Gastrocnemius medialis (tissue), 4 donors: Measurements from ENCODE around the gene IFIT1. TPM values are rescaled to one million over a fixed set of nuclear protein-coding genes. Genes with fewer than 3 reads are reported as not detected.

Experiments
- ATAC-seq, 2 donors: fragments of 150-250 bp; one replicate each; pipeline ENCODE4 v1.9.1; 2016
- DNase-seq, 2 donors: peaks; one replicate each; pipeline ENCODE4 v3.0.0-alpha.2; 2019
- H3K27ac ChIP-seq, 4 donors: fragments of 200-600 bp; sonication (generic); 1 replicate in 1 of 4; 2 replicates in 3 of 4; pipeline ENCODE4 v1.5.1; 2016 to 2018; ENCODE audit warnings: mild to moderate bottlenecking in 2 of 4, moderate library complexity in 1 of 4
- H3K27me3 ChIP-seq, 3 donors: fragments of 200-600 bp; sonication (generic) in 2 of 3; 1 replicate in 1 of 3; 2 replicates in 2 of 3; pipeline versions ENCODE4 v1.5.1 to v1.6.0; 2016 to 2019; ENCODE audit warnings: mild to moderate bottlenecking in 1 of 3, moderate library complexity in 1 of 3
- H3K36me3 ChIP-seq, 2 donors: fragments of 200-600 bp; sonication (generic) in 1 of 2; one replicate each; pipeline ENCODE4 v1.5.1; 2017 to 2018
- H3K4me1 ChIP-seq, 2 donors: fragments of 200-600 bp; sonication (generic) in 1 of 2; one replicate each; pipeline ENCODE4 v1.5.1; 2016 to 2017; ENCODE audit warnings: mild to moderate bottlenecking in 2 of 2
- H3K4me3 ChIP-seq, 4 donors: fragments of 200-600 bp; sonication (generic) in 3 of 4; 1 replicate in 1 of 4; 2 replicates in 3 of 4; pipeline ENCODE4 v1.5.1; 2016 to 2019; ENCODE audit warnings: mild to moderate bottlenecking in 2 of 4
- H3K9me3 ChIP-seq, 3 donors: fragments of 200-600 bp; sonication (generic) in 2 of 3; 1 replicate in 1 of 3; 2 replicates in 2 of 3; pipeline ENCODE4 v1.5.1; 2016 to 2019
- POLR2A ChIP-seq, 2 donors: fragments of 450-650 bp; IDR thresholded peaks; one replicate each; pipeline ENCODE4 v1.6.1; 2017; ENCODE audit warnings: antibody characterized with exemption in 2 of 2, mild to moderate bottlenecking in 2 of 2, moderate library complexity in 2 of 2
- in situ Hi-C, 4 donors: fragments of 200-750 bp; cut with MboI; loops; one replicate each; pipeline versions ENCODE4 v1.15.0 to v1.8.0; 2017; ENCODE audit warnings: low sequenced_read_pairs in 4 of 4
- intact Hi-C: fragments of 100-400 bp; cut with DNase I; formaldehyde crosslinking; loops from one replicate; pipeline ENCODE4 v1.15.1; 2023; ENCODE audit warnings: low total_unique reads
- total RNA-seq, 4 donors: library from RNA; depleted of rRNA; stranded (reverse); fragments of >200 nt; gene quantifications; one replicate each; pipeline versions ENCODE4 v1.1.0 to v1.2.3, GENCODE V29; 2016
- TF ChIP-seq, protein P1 (sequence below), 5 experiments: fragments of 450-650 bp in 3 of 5; fragments of 200-600 bp in 2 of 5; sonication (generic) in 2 of 5; IDR thresholded peaks in 4 of 5; conservative IDR thresholded peaks in 1 of 5; 1 replicate in 4 of 5; 2 replicates in 1 of 5; pipeline ENCODE4 v1.5.1; 2016 to 2019; ENCODE audit warnings: antibody characterized with exemption in 5 of 5, mild to moderate bottlenecking in 3 of 5, moderate library complexity in 3 of 5

The IFIT1 gene
- total RNA-seq, 4 donors from 2014 or later = 1.8 to 8.9 (median 3.0) TPM

DNA sequence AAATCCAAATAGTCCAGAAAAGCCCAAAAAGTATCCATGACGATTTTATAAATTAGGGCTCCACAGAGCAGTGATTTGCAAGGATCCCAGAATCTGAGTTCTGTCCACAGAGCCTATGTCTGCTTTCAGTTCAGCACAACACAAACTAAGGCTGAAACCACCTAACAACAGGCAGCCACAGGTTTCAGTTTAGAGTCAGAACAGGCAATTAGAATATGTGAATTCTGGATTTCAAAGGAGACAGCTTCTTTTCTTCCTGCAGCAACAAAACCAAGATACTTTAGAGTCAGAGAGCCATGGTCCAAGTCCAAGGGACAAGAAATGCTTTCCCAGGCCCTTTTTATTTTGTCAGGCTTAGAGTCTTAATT, 41.0 kb upstream of the IFIT1 start:
- peak overlapping the region; percentile 55 to 72 (median 62) for H3K27ac ChIP-seq
- no peaks in the 10 kb centered on the region for H3K36me3 ChIP-seq
- intact Hi-C loops (no loop called here), in situ Hi-C loops (no loop called here)
- peaks cover 31 to 40% of the 10 kb centered on the region in 2 donors for H3K4me1 ChIP-seq
- ATAC-seq = no peak
- no peaks in the 10 kb centered on the region for H3K9me3 ChIP-seq
- H3K27me3 ChIP-seq = no peaks in the 10 kb centered on the region
- TF ChIP-seq, protein P1, sequence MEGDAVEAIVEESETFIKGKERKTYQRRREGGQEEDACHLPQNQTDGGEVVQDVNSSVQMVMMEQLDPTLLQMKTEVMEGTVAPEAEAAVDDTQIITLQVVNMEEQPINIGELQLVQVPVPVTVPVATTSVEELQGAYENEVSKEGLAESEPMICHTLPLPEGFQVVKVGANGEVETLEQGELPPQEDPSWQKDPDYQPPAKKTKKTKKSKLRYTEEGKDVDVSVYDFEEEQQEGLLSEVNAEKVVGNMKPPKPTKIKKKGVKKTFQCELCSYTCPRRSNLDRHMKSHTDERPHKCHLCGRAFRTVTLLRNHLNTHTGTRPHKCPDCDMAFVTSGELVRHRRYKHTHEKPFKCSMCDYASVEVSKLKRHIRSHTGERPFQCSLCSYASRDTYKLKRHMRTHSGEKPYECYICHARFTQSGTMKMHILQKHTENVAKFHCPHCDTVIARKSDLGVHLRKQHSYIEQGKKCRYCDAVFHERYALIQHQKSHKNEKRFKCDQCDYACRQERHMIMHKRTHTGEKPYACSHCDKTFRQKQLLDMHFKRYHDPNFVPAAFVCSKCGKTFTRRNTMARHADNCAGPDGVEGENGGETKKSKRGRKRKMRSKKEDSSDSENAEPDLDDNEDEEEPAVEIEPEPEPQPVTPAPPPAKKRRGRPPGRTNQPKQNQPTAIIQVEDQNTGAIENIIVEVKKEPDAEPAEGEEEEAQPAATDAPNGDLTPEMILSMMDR (IDR thresholded peaks at IDR 0.05 in 4 of 5, conservative IDR thresholded peaks at IDR 0.05 in 1 of 5) = no peak
- TF ChIP-seq POLR2A (IDR thresholded peaks at IDR 0.05) = no peak
- no peak overlapping the region for H3K4me3 ChIP-seq
- no peak for DNase-seq

DNA sequence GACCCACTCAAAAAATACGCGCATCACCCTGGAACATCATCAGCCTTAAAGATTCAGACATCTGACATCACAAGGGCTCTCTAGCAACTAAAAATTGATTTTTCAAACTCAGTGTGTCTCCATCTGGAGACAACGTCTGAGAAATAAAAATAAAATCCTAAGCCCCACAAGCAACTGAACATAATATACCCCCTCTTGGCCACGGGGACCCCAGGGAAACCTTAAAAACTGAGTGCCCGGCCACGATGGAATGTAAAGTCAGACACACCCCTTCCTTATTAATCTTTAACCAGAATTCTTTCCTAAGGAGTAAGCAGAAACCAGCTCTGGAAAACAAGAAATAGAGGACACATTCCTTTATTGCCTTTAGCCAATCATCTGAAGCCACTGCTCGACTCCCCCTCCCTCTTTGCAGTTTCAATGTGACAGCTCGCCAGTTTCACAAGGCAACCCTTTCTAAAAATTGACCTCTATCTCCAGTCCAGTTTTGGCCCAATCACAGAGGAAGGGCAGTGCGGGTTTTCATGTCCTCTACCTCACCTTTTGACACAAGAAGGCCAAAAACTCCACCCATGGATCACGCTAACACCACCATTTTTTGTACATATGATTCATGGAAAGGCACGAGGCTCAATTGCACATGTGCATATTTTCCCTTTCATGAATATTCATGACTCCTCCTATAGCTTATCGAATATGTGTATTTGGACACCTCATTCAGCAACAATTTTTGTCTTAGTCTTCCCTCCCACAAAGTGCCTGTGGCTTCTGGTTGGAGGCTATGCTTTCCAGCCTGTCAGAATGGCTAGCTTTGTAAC, 40.4 kb upstream of the IFIT1 start:
- in situ Hi-C loops (no loop called here), intact Hi-C loops (no loop called here)
- TF ChIP-seq, protein P1 (IDR thresholded peaks at IDR 0.05 in 4 of 5, conservative IDR thresholded peaks at IDR 0.05 in 1 of 5) = no peak
- no peak for TF ChIP-seq POLR2A (IDR thresholded peaks at IDR 0.05)
- peak in 1 of 2 donors; percentile 36 for DNase-seq
- Histone ChIP-seq H3K4me1 (peaks cover 25 to 38% of the 10 kb centered on the region in 2 donors), H3K27me3 (no peaks in the 10 kb centered on the region), H3K27ac (peak overlapping the region; percentile 55 to 72 (median 62)), H3K9me3 (no peaks in the 10 kb centered on the region), H3K36me3 (no peaks in the 10 kb centered on the region), H3K4me3 (no peak overlapping the region)
- peak in 1 of 2 donors; percentile 69 for ATAC-seq

DNA sequence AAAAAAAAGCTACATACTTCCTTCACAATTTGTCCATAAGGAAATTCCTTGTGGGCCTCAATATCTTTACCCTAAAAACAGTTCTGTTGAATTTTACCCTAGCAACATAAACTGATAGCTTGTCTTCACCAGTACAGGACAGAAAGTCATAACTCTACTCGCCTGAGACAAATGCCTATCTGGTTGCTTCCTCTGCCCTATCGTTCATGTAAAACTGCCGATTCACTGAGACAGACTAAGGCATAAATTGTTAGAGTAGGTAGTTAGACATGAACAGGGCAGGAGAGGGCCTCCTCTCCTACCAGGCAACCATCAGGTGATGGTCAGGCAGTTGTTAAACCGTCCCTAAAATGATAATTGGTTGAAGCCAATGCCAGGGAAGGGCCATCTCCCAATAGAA, 39.6 kb upstream of the IFIT1 start:
- no peaks in the 10 kb centered on the region for H3K27me3 ChIP-seq
- no peak overlapping the region for H3K4me3 ChIP-seq
- peaks cover 17 to 30% of the 10 kb centered on the region in 2 donors for H3K4me1 ChIP-seq
- no peak for DNase-seq
- no peak for TF ChIP-seq POLR2A (IDR thresholded peaks at IDR 0.05)
- TF ChIP-seq, protein P1 (IDR thresholded peaks at IDR 0.05 in 4 of 5, conservative IDR thresholded peaks at IDR 0.05 in 1 of 5) = no peak
- H3K36me3 ChIP-seq = no peaks in the 10 kb centered on the region
- ATAC-seq = no peak
- no peaks in the 10 kb centered on the region for H3K9me3 ChIP-seq
- H3K27ac ChIP-seq = no peak overlapping the region
- intact Hi-C loops (no loop called here), in situ Hi-C loops (no loop called here)

DNA sequence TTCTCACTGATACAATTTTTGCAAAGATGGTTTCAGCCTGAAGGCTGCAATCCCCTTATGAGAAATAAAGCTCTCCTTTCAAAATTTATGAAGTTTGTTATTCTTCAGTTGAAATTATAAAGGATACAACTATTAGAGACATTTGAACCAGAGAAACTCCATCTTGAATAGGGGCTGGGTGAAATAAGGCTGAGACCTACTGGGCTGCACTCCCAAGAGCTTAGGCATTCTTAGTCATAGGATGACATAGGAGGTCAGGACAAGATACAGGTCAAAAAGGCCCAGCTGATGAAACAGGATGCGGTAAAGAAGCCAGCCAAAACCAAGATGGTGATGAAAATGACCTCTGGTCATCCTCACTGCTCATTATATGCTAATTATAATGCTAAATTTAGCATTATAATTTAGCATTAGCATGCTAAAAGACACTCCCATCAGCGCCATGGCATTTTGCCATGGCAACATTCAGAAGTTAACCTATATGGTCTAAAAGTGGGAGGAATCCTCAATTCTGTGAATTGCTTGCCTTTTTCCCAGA, 37.0 kb upstream of the IFIT1 start:
- ATAC-seq (no peak), DNase-seq (no peak)
- H3K27ac ChIP-seq = no peak overlapping the region
- no peaks in the 10 kb centered on the region for H3K9me3 ChIP-seq
- peaks cover 8 to 20% of the 10 kb centered on the region in 2 donors for H3K4me1 ChIP-seq
- no peaks in the 10 kb centered on the region for H3K36me3 ChIP-seq
- no peaks in the 10 kb centered on the region for H3K27me3 ChIP-seq
- no peak overlapping the region for H3K4me3 ChIP-seq
- in situ Hi-C loops = no loop called here
- intact Hi-C loops = no loop called here
- TF ChIP-seq, protein P1 (IDR thresholded peaks at IDR 0.05 in 4 of 5, conservative IDR thresholded peaks at IDR 0.05 in 1 of 5) = no peak
- TF ChIP-seq POLR2A (IDR thresholded peaks at IDR 0.05) = no peak
